ENCODE measurements around the gene KAT8. TPM values are rescaled to one million over a fixed set of nuclear protein-coding genes. Genes with fewer than 3 reads are reported as not detected.

The KAT8 gene
- total RNA-seq, 2 donors from 2014 or later = 51.0 to 55.8 TPM

DNA sequence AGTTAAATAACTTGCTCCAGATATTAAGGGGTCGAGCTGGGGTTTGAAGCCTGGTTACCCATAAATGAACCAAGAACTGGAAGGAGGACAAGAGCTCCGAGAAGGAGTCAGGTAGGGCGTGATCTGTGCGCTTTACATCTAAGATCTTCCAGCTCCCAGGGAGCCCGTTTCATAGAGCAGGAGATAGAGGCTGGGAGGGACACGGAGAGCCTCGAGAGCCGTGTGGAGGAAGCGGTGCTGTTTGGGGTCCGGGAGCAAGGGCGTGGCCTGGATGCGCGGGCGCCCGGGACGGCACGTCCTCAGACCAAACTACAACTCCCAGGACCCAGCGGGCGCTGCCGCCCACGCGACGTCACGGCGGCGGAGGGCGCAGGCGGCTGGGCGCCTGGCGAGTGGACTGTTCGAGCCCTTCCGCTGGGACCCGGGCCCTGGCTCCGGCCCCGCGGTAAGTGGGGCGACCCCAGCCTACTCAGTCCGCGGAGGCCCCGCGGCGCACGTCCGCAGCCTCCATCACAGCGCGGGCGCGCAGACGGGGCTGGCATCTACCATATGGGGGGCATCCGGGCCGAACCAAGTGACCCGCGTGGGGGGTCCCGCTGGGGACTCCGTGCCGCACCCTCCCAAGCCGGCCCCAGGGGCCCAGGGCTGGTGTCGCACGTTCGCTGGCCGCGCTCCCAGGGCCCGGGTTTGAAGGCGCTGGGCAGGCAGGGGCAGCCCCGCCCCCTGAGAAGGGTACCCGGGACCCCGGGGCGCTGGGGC lies 9.2 kb upstream of the KAT8 start, which contains the start of gene BCKDK:
BCKDK (plus strand) TSS at position 352 of the 759 bp plus-strand sequence. CDS start 838 bp downstream, outside the sequence.
- TF ChIP-seq, protein P1, sequence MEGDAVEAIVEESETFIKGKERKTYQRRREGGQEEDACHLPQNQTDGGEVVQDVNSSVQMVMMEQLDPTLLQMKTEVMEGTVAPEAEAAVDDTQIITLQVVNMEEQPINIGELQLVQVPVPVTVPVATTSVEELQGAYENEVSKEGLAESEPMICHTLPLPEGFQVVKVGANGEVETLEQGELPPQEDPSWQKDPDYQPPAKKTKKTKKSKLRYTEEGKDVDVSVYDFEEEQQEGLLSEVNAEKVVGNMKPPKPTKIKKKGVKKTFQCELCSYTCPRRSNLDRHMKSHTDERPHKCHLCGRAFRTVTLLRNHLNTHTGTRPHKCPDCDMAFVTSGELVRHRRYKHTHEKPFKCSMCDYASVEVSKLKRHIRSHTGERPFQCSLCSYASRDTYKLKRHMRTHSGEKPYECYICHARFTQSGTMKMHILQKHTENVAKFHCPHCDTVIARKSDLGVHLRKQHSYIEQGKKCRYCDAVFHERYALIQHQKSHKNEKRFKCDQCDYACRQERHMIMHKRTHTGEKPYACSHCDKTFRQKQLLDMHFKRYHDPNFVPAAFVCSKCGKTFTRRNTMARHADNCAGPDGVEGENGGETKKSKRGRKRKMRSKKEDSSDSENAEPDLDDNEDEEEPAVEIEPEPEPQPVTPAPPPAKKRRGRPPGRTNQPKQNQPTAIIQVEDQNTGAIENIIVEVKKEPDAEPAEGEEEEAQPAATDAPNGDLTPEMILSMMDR (conservative IDR thresholded peaks at IDR 0.05) = no peak
- Mint-ChIP-seq H3K9me3 (peaks cover 5% of the 10 kb centered on the region), H3K27me3 (ENCODE audit: insufficient read depth) (no peaks in the 10 kb centered on the region), H3K27ac (no peak within 1 kb of the TSS), H3K4me3 (peak within 1 kb of the TSS; percentile 57), H3K4me1 (no peaks in the 10 kb centered on the region), H3K36me3 (ENCODE audit: low read depth) (peaks cover 29% of the 10 kb centered on the region)
- WGBS, 2 experiments (ENCODE audit: insufficient coverage in 1 of 2, insufficient read length in 1 of 2) = 5 to 14% methylated on average over 26 to 68 of the region's 68 CpGs
- H3K27ac ChIP-seq (ENCODE audit: low read depth, low read length) = no peak within 1 kb of the TSS
- H3K9me3 ChIP-seq (ENCODE audit: control insufficient read depth, low read length) = no peaks in the 10 kb centered on the region
- peak within 1 kb of the TSS; percentile 38 for H3K9ac ChIP-seq (ENCODE audit: extremely low read depth, low read length, poor library complexity, severe bottlenecking)
- DNase-seq = peak; percentile 88
- no peaks in the 10 kb centered on the region for H3K27me3 ChIP-seq (ENCODE audit: control insufficient read depth, insufficient read depth, low read length, poor library complexity, severe bottlenecking)
- H3K4me1 ChIP-seq (ENCODE audit: control insufficient read depth, insufficient read depth, low read length) = no peaks in the 10 kb centered on the region
- peaks cover 31% of the 10 kb centered on the region for H3K36me3 ChIP-seq (ENCODE audit: control insufficient read depth, insufficient read depth, low read length)
- H3K4me3 ChIP-seq (ENCODE audit: low read length) = peak within 1 kb of the TSS; percentile 80

DNA sequence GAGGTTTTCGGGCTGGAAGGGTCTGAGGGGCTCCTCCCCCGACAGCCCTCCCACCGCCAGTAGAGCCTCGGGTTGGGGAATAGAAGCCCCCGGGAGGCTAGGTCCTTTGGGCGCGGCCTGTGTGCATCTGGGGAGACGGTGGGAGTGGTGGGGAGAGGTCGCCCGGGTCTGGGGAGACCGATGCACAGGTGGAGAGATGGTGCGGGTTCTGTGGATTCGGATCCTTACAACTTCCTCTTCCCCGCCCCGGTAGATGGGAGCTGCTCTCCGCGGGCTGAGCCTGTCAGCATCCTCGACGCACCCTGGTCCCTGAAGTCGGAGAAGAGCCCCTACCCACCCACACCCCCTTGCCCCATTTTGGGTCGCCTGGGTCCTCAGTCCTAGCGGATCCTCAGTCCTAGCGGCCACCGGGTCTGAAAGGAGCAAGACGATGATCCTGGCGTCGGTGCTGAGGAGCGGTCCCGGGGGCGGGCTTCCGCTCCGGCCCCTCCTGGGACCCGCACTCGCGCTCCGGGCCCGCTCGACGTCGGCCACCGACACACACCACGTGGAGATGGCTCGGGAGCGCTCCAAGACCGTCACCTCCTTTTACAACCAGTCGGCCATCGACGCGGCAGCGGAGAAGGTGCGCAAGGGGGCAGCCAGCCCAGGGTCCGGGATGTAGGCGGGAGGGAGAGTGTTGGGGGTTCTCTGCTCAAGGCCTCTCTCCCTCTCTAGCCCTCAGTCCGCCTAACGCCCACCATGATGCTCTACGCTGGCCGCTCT lies 8.5 kb upstream of the KAT8 start:
- no peak overlapping the region for H3K27ac ChIP-seq (ENCODE audit: low read depth, low read length)
- TF ChIP-seq, protein P1 (conservative IDR thresholded peaks at IDR 0.05) = no peak
- 63 to 76% methylated on average over 35 to 57 of the region's 57 CpGs for WGBS, 2 experiments (ENCODE audit: insufficient coverage in 1 of 2, insufficient read length in 1 of 2)
- Mint-ChIP-seq H3K4me1 (no peaks in the 10 kb centered on the region), H3K27ac (no peak overlapping the region), H3K36me3 (ENCODE audit: low read depth) (peaks cover 32% of the 10 kb centered on the region), H3K9me3 (peaks cover 2% of the 10 kb centered on the region), H3K27me3 (ENCODE audit: insufficient read depth) (no peaks in the 10 kb centered on the region), H3K4me3 (peak overlapping the region; percentile 57)
- no peaks in the 10 kb centered on the region for H3K4me1 ChIP-seq (ENCODE audit: control insufficient read depth, insufficient read depth, low read length)
- DNase-seq = no peak
- no peaks in the 10 kb centered on the region for H3K27me3 ChIP-seq (ENCODE audit: control insufficient read depth, insufficient read depth, low read length, poor library complexity, severe bottlenecking)
- peak overlapping the region; percentile 80 for H3K4me3 ChIP-seq (ENCODE audit: low read length)
- peak overlapping the region; percentile 38 for H3K9ac ChIP-seq (ENCODE audit: extremely low read depth, low read length, poor library complexity, severe bottlenecking)
- no peaks in the 10 kb centered on the region for H3K9me3 ChIP-seq (ENCODE audit: control insufficient read depth, low read length)
- peaks cover 33% of the 10 kb centered on the region for H3K36me3 ChIP-seq (ENCODE audit: control insufficient read depth, insufficient read depth, low read length)

DNA sequence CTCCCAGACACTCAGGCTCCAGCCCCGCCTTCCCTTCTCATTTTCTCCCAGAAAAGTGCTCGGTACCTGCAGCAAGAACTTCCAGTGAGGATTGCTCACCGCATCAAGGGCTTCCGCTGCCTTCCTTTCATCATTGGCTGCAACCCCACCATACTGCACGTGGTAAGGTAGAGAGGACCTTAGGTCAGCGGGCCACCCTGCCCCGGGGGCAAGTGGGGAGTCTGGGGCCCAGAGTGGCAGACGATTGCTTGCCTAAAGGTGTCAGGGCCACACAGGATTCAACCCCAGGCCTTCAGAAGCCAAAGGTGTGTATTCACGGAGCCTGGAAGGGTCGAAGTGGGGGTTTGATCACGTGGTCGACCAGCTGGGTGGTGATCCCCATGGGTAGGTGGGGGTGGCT lies 7.8 kb upstream of the KAT8 start:
- H3K27me3 Mint-ChIP-seq (ENCODE audit: insufficient read depth) = no peaks in the 10 kb centered on the region
- H3K36me3 Mint-ChIP-seq (ENCODE audit: low read depth) = peaks cover 32% of the 10 kb centered on the region
- H3K4me1 Mint-ChIP-seq = no peaks in the 10 kb centered on the region
- Histone ChIP-seq H3K4me3 (ENCODE audit: low read length) (no peak overlapping the region), H3K9ac (ENCODE audit: extremely low read depth, low read length, poor library complexity, severe bottlenecking) (no peak overlapping the region), H3K4me1 (ENCODE audit: control insufficient read depth, insufficient read depth, low read length) (no peaks in the 10 kb centered on the region), H3K27me3 (ENCODE audit: control insufficient read depth, insufficient read depth, low read length, poor library complexity, severe bottlenecking) (no peaks in the 10 kb centered on the region), H3K36me3 (ENCODE audit: control insufficient read depth, insufficient read depth, low read length) (peaks cover 33% of the 10 kb centered on the region), H3K9me3 (ENCODE audit: control insufficient read depth, low read length) (no peaks in the 10 kb centered on the region), H3K27ac (ENCODE audit: low read depth, low read length) (no peak overlapping the region)
- no peak overlapping the region for H3K27ac Mint-ChIP-seq
- 94% methylated on average over 8 to 12 of the region's 12 CpGs for WGBS, 2 experiments (ENCODE audit: insufficient coverage in 1 of 2, insufficient read length in 1 of 2)
- TF ChIP-seq, protein P1 (conservative IDR thresholded peaks at IDR 0.05) = no peak
- peaks cover 2% of the 10 kb centered on the region for H3K9me3 Mint-ChIP-seq
- peak overlapping the region; percentile 57 for H3K4me3 Mint-ChIP-seq
- no peak for DNase-seq

All from endodermal cell (in vitro differentiated cells).